Mucosa of descending colon (tissue), 3 donors: ENCODE results near the gene DISP2. TPM values are rescaled to one million over a fixed set of nuclear protein-coding genes. Genes with fewer than 3 reads are reported as not detected.

ENCODE experiments used
- ATAC-seq: fragments of 200-7000 bp; cut with Tn5 transposase; one replicate; pipeline ENCODE4 v1.9.1; 2020; ENCODE audit warnings: mild to moderate bottlenecking, moderate library complexity
- DNase-seq, 3 donors: peaks; one replicate each; pipeline ENCODE4 v3.0.0-alpha.2; 2020
- H3K36me3 ChIP-seq: fragments of 200-600 bp; one replicate; pipeline ENCODE4 v1.8.0; 2021; ENCODE audit warnings: low read depth, mild to moderate bottlenecking
- H3K4me1 ChIP-seq: fragments of 200-600 bp; one replicate; pipeline ENCODE4 v1.8.0; 2021; ENCODE audit warnings: low read depth, mild to moderate bottlenecking
- H3K4me3 ChIP-seq: fragments of 200-600 bp; one replicate; pipeline ENCODE4 v1.8.0; 2021; ENCODE audit warnings: mild to moderate bottlenecking
- H3K9me3 ChIP-seq: fragments of 200-600 bp; one replicate; pipeline ENCODE4 v1.8.0; 2021; ENCODE audit warnings: mild to moderate bottlenecking
- intact Hi-C, 2 donors: fragments of 100-400 bp; cut with DNase I in 1 of 2; cut with micrococcal nuclease in 1 of 2; formaldehyde crosslinking; loops; one replicate each; pipeline versions ENCODE4 v1.11.0 to v1.11.1; 2022; cut with DNase I, micrococcal nuclease
- total RNA-seq, 3 donors: library from RNA; stranded (reverse); fragmentation: NEBNext Ultra II Directional in 2 of 3; extraction: Animal tissue kit (Norgen Biotek cat#: 25700) in 2 of 3; gene quantifications; one replicate each; pipeline versions ENCODE4 v1.2.1 to v1.2.4, GENCODE V29; 2021 to 2023
- TF ChIP-seq, protein P1 (sequence below): fragments of 200-600 bp; IDR thresholded peaks from one replicate; pipeline ENCODE4 v1.8.0; 2022; ENCODE audit warnings: antibody characterized with exemption, mild to moderate bottlenecking
- donor health status: DM: no; HTN: no; CAD: no; lungs with moderate emphysema.
- donor health status: DM: no; HTN: no; CAD: no.
- donor health status: DM: no; HTN: yes; CAD: no.

DISP2 gene
- total RNA-seq, 3 donors from 2014 or later = 5.1 to 23.4 (median 16.1) TPM

DNA sequence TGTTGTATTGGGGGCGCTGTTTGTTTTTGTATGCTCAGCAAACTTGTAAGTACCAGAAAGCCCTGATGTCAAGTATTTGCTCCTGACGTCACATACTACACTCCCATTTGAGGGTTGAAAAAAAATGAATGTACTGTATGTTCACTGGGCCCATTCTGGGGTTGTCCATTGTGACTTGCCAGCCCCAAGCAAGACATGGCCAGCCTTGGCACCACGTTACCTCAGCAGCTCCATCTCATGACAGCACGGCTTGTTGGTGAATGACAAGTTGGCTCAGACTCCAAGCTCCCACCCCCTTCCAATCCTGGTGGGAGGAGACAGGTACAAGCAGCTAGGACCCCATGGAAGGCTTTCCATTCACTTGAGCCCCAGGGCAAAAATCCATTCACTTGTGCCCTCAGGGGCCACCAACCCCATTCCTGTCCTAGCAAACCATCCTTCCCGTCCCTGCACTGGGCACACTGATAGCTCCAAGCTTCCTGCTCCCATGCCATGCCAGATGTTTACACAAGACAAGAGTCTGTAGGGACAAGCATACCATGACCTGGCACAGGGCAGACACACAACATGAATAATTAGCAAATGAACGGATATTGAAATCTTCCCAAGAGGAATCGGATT, 5.6 kb upstream of the DISP2 start:
- peak in 2 of 3 donors; percentile 46 to 58 for DNase-seq

DNA sequence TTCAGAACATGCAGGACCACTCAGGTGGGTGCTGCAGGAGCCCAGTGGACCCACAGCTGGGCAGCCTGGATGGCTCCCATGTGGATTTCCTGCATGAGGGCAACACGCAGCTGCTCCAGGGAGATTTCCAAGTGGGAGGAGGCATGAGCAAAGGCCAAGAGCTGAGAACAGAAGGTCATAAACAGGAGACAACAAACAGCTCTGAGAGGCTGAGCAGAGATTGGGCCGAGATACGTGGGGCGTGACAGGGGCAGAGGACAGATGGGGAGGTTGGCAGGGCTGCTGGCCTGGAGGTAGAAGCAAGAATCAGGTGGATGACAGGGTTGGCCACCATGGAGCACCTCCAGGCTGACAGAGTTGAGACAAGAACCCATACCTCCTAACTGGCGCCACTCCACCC, 4.3 kb upstream of the DISP2 start:
- no peaks in the 10 kb centered on the region for H3K36me3 ChIP-seq
- no peaks in the 10 kb centered on the region for H3K9me3 ChIP-seq
- DNase-seq = peak; percentile 81 to 87 (median 85)
- ATAC-seq = peak; percentile 52
- no peak overlapping the region for H3K4me3 ChIP-seq
- intact Hi-C loops = no loop called here
- H3K4me1 ChIP-seq = peaks cover 24% of the 10 kb centered on the region
- TF ChIP-seq, protein P1, sequence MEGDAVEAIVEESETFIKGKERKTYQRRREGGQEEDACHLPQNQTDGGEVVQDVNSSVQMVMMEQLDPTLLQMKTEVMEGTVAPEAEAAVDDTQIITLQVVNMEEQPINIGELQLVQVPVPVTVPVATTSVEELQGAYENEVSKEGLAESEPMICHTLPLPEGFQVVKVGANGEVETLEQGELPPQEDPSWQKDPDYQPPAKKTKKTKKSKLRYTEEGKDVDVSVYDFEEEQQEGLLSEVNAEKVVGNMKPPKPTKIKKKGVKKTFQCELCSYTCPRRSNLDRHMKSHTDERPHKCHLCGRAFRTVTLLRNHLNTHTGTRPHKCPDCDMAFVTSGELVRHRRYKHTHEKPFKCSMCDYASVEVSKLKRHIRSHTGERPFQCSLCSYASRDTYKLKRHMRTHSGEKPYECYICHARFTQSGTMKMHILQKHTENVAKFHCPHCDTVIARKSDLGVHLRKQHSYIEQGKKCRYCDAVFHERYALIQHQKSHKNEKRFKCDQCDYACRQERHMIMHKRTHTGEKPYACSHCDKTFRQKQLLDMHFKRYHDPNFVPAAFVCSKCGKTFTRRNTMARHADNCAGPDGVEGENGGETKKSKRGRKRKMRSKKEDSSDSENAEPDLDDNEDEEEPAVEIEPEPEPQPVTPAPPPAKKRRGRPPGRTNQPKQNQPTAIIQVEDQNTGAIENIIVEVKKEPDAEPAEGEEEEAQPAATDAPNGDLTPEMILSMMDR = no peak

More for the DNA sequence above, 5.6 kb upstream of the DISP2 start:
- Histone ChIP-seq H3K4me3 (peak overlapping the region; percentile 59), H3K9me3 (no peaks in the 10 kb centered on the region), H3K36me3 (no peaks in the 10 kb centered on the region), H3K4me1 (peaks cover 31% of the 10 kb centered on the region)
- intact Hi-C loops = no loop called here
- TF ChIP-seq, protein P1 = no peak
- no peak for ATAC-seq

DNA sequence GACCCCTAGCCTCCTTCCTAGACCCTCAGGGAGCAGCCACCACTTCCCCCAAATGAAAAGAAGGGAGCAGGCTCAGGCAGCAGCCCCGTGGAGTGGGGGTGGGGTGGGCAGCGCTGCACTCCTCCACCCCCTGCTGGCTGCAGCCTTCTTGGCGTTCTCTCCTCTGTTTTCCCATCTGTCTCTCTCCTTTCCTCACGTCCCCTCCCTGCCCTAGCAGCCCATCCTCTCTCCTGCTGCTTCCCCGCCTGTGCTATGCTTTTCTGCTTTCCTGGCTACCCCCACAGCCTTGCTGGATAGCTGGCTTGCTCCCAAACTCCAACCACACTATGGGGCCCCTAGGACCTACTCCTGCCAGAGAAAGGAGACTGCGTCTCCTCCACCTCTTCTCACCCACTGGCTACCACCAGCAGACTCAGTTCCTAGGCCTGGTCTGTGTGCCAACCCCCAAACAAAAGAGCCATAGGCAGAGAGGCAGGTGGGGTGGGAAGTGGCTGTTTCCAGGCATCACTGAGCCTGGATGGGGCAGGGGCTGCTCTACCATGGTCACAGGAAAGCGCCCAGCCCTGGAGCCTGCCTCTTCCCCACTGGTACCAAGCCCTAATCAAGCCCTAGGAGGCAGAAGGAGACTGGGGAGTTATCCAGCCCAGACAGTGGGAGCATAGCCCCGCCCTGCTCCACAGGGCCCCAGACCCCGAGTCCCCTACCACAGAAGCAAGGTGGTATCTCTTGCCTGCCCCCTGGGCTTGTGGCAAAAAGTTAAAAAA, 3.4 kb upstream of the DISP2 start:
- no peak overlapping the region for H3K4me3 ChIP-seq
- ATAC-seq = no peak

DNA sequence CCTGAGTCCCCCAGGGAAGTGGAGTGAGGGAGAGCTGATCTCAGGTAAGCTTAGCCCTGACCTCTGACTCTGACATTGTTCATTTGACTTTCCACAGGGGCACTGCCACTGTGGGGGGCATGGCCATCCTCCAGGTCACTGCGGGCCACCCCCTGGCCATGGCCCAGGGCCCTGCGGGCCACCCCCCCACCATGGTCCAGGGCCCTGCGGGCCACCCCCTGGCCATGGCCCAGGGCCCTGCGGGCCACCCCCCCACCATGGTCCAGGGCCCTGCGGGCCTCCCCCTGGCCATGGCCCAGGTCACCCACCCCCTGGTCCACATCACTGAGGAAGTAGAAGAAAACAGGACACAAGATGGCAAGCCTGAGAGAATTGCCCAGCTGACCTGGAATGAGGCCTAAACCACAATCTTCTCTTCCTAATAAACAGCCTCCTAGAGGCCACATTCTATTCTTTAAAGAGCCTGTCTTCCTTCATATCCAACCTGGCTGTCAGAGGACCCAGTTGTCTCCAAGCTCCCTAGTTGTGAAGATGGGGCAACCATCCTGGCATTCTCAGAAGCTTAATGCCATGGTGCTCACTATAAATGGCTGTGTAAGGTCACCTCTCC, 1.9 kb upstream of the DISP2 start:
- H3K4me1 ChIP-seq = peaks cover 21% of the 10 kb centered on the region
- intact Hi-C loops = no loop called here
- DNase-seq (peak in 1 of 3 donors; percentile 28), ATAC-seq (no peak)
- H3K4me3 ChIP-seq = no peak overlapping the region
- TF ChIP-seq, protein P1 = no peak
- no peaks in the 10 kb centered on the region for H3K36me3 ChIP-seq
- no peaks in the 10 kb centered on the region for H3K9me3 ChIP-seq

More for the DNA sequence above, 3.4 kb upstream of the DISP2 start:
- Histone ChIP-seq H3K4me1 (peaks cover 21% of the 10 kb centered on the region), H3K9me3 (no peaks in the 10 kb centered on the region), H3K36me3 (no peaks in the 10 kb centered on the region)
- TF ChIP-seq, protein P1 = no peak
- DNase-seq = peak in 1 of 3 donors; percentile 46
- intact Hi-C loops = no loop called here

DNA sequence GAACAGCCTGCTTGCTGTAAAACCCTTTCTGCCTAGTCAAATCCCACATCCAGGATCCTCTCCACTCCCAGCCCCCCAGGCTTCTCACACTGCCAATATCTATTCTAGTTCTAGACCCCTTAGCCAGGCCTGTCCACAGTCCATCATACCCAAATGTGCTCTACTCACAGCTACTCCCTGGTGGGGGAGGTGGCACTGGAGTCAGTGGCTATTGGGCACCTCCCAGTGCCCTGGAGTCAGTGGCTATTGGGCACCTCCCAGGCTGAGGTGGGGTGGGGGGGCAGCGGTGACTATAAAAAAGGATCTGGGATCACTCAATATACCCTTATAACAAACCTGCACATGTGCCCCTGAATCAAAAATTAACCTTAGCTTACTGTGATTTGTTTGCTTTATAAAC, 773 bp upstream of the DISP2 start:
- Histone ChIP-seq H3K9me3 (no peaks in the 10 kb centered on the region), H3K4me1 (peaks cover 21% of the 10 kb centered on the region), H3K4me3 (no peak overlapping the region), H3K36me3 (no peaks in the 10 kb centered on the region)
- DNase-seq (peak; percentile 51 to 70 (median 59)), ATAC-seq (peak; percentile 13)
- intact Hi-C loops = no loop called here
- TF ChIP-seq, protein P1 = no peak
